ENCODE results near the gene RNF40. TPM values are rescaled to one million over a fixed set of nuclear protein-coding genes. Genes with fewer than 3 reads are reported as not detected.

The RNF40 gene
- total and polyA plus RNA-seq, 4 donors, result 54.1 to 103 (median 79.0) TPM

- Histone ChIP-seq H3K9ac (ENCODE audit: insufficient read depth in 1 of 2, low read length in 2 of 2) (no peak overlapping the region), H3K27ac (ENCODE audit: low read depth in 1 of 2, low read length in 1 of 2) (no peak overlapping the region), H3K4me1 (ENCODE audit: control insufficient read depth in 5 of 5, insufficient read depth in 5 of 5, low read length in 5 of 5) (peaks cover 0 to 12% (median 4%) of the 10 kb centered on the region in 5 donors), H3K4me3 (no peak overlapping the region), H3K9me3 (ENCODE audit: control insufficient read depth in 4 of 4, insufficient read depth in 3 of 4, low read length in 3 of 4) (no peaks in the 10 kb centered on the region), H3K36me3 (ENCODE audit: control insufficient read depth in 4 of 4, insufficient read depth in 4 of 4, low read length in 4 of 4) (peaks cover 12 to 24% (median 17%) of the 10 kb centered on the region in 4 donors), H3K27me3 (ENCODE audit: control insufficient read depth in 3 of 3, insufficient read depth in 3 of 3, low read length in 2 of 3) (no peaks in the 10 kb centered on the region)
- no peak for ATAC-seq (ENCODE audit: insufficient read depth, low FRiP score)
- no peak for TF ChIP-seq CTCF (IDR thresholded peaks at IDR 0.05; ENCODE audit: control extremely low read depth, extremely low read depth)
- WGBS, 2 donors, result 95 to 96% methylated on average over 11 of the region's 11 CpGs
- no peak for DNase-seq
Observed at GRCh38 chr16:30743716-30744115, 18.4 kb upstream of the RNF40 start.

- H3K27ac ChIP-seq (ENCODE audit: low read depth in 1 of 2, low read length in 1 of 2), result no peak overlapping the region
Observed at GRCh38 chr16:30744183-30744582, 17.9 kb upstream of the RNF40 start.

GRCh38 chr16:30745082-30745481 lies 17.0 kb upstream of the RNF40 start:
- WGBS, 2 donors, result 70 to 84% methylated on average over 2 of the region's 2 CpGs
- H3K27ac ChIP-seq (ENCODE audit: low read depth in 1 of 2, low read length in 1 of 2), result no peak overlapping the region
- no peak overlapping the region for H3K9ac ChIP-seq (ENCODE audit: insufficient read depth in 1 of 2, low read length in 2 of 2)
- no peak for ATAC-seq (ENCODE audit: insufficient read depth, low FRiP score)
- no peaks in the 10 kb centered on the region for H3K9me3 ChIP-seq (ENCODE audit: control insufficient read depth in 4 of 4, insufficient read depth in 3 of 4, low read length in 3 of 4)
- no peak for TF ChIP-seq CTCF (IDR thresholded peaks at IDR 0.05; ENCODE audit: control extremely low read depth, extremely low read depth)
- no peak overlapping the region for H3K4me3 ChIP-seq
- peaks cover 6 to 19% (median 13%) of the 10 kb centered on the region in 4 donors for H3K36me3 ChIP-seq (ENCODE audit: control insufficient read depth in 4 of 4, insufficient read depth in 4 of 4, low read length in 4 of 4)
- H3K4me1 ChIP-seq (ENCODE audit: control insufficient read depth in 5 of 5, insufficient read depth in 5 of 5, low read length in 5 of 5), result peaks cover 0 to 12% (median 4%) of the 10 kb centered on the region in 5 donors
- no peak for DNase-seq
- H3K27me3 ChIP-seq (ENCODE audit: control insufficient read depth in 3 of 3, insufficient read depth in 3 of 3, low read length in 2 of 3), result no peaks in the 10 kb centered on the region

More at GRCh38 chr16:30744183-30744582, 17.9 kb upstream of the RNF40 start:
- H3K36me3 ChIP-seq (ENCODE audit: control insufficient read depth in 4 of 4, insufficient read depth in 4 of 4, low read length in 4 of 4), result peaks cover 7 to 22% (median 16%) of the 10 kb centered on the region in 4 donors
- H3K9ac ChIP-seq (ENCODE audit: insufficient read depth in 1 of 2, low read length in 2 of 2), result no peak overlapping the region
- H3K4me3 ChIP-seq, result no peak overlapping the region
- no peaks in the 10 kb centered on the region for H3K9me3 ChIP-seq (ENCODE audit: control insufficient read depth in 4 of 4, insufficient read depth in 3 of 4, low read length in 3 of 4)
- TF ChIP-seq CTCF (IDR thresholded peaks at IDR 0.05; ENCODE audit: control extremely low read depth, extremely low read depth), result no peak
- H3K4me1 ChIP-seq (ENCODE audit: control insufficient read depth in 5 of 5, insufficient read depth in 5 of 5, low read length in 5 of 5), result peaks cover 0 to 12% (median 4%) of the 10 kb centered on the region in 5 donors
- DNase-seq (no peak), ATAC-seq (ENCODE audit: insufficient read depth, low FRiP score) (no peak)
- 83 to 85% methylated on average over 2 of the region's 2 CpGs for WGBS, 2 donors
- H3K27me3 ChIP-seq (ENCODE audit: control insufficient read depth in 3 of 3, insufficient read depth in 3 of 3, low read length in 2 of 3), result no peaks in the 10 kb centered on the region

GRCh38 chr16:30746638-30747175 lies 15.4 kb upstream of the RNF40 start:
- no peak for DNase-seq
- peaks cover 6 to 21% (median 14%) of the 10 kb centered on the region in 4 donors for H3K36me3 ChIP-seq (ENCODE audit: control insufficient read depth in 4 of 4, insufficient read depth in 4 of 4, low read length in 4 of 4)

More at GRCh38 chr16:30746638-30747175, 15.4 kb upstream of the RNF40 start:
- no peak for TF ChIP-seq CTCF (IDR thresholded peaks at IDR 0.05; ENCODE audit: control extremely low read depth, extremely low read depth)
- H3K27ac ChIP-seq (ENCODE audit: low read depth in 1 of 2, low read length in 1 of 2), result no peak overlapping the region
- no peaks in the 10 kb centered on the region for H3K27me3 ChIP-seq (ENCODE audit: control insufficient read depth in 3 of 3, insufficient read depth in 3 of 3, low read length in 2 of 3)
- peaks cover 0 to 6% (median 4%) of the 10 kb centered on the region in 5 donors for H3K4me1 ChIP-seq (ENCODE audit: control insufficient read depth in 5 of 5, insufficient read depth in 5 of 5, low read length in 5 of 5)
- H3K4me3 ChIP-seq, result no peak overlapping the region
- no peaks in the 10 kb centered on the region for H3K9me3 ChIP-seq (ENCODE audit: control insufficient read depth in 4 of 4, insufficient read depth in 3 of 4, low read length in 3 of 4)
- 84 to 89% methylated on average over 9 of the region's 9 CpGs for WGBS, 2 donors
- no peak overlapping the region for H3K9ac ChIP-seq (ENCODE audit: insufficient read depth in 1 of 2, low read length in 2 of 2)
- ATAC-seq (ENCODE audit: insufficient read depth, low FRiP score), result no peak
